ENCODE data around the gene CCDC85C.
A peak's percentile ranks its signal among the peaks of the same experiment; 100 is the strongest.

DNA sequence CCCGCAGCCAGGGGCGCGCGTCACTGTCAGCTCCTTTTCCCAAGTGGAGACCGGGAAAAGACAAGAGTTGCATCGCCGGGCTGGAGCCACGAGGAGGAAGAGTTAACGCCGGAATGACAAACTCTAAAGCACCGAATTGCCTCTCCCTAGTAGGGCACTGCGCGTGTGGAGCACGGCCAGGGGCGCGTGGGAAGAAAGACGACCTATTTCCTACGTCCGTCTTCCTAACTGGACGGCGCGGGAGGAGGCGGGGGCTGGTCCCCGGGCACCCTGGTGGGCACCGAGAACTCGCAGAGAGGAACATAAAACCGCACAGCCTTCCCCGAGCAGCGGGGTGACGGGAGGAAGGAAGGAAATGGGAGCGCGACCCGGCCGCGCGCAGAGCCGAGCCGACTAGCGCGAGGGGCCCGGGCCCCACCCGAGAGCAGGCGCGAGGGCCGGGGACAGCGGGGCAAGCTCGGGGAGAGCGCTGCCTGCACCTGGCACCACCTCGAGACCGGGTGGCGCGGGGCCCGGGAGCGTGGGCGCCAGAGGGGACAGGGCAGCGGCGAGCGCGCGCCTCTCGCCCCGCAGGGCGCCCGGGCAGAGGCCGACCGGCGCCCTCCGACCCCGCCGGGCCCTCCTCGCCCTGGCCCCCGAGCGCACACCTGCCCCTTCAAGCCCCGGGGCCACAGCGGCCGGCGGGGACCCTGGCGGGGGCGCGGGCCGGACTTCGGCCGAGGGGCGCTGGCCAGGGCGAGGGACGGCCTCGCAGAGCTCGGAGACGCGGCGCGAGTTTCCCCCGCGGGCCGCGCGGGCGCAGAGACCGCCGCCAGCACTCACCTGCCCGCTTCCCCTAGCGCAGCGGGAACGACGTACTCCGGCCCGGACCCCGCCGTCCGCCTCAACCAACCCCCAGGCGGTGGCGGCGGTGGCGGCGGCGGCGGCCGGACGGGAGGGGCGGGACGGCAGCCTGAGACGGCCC lies 123.8 kb downstream of the CCDC85C start, which contains the start of gene SETD3:
- no peak for TF ChIP-seq POLR2A (IDR thresholded peaks at IDR 0.05; ENCODE audit: borderline replicate concordance, extremely low read depth, insufficient read depth, insufficient read length)
- TF ChIP-seq JUND (IDR thresholded peaks at IDR 0.05): no peak
- no peak for TF ChIP-seq EZH2 (IDR thresholded peaks at IDR 0.05)
- TF ChIP-seq, protein P1, sequence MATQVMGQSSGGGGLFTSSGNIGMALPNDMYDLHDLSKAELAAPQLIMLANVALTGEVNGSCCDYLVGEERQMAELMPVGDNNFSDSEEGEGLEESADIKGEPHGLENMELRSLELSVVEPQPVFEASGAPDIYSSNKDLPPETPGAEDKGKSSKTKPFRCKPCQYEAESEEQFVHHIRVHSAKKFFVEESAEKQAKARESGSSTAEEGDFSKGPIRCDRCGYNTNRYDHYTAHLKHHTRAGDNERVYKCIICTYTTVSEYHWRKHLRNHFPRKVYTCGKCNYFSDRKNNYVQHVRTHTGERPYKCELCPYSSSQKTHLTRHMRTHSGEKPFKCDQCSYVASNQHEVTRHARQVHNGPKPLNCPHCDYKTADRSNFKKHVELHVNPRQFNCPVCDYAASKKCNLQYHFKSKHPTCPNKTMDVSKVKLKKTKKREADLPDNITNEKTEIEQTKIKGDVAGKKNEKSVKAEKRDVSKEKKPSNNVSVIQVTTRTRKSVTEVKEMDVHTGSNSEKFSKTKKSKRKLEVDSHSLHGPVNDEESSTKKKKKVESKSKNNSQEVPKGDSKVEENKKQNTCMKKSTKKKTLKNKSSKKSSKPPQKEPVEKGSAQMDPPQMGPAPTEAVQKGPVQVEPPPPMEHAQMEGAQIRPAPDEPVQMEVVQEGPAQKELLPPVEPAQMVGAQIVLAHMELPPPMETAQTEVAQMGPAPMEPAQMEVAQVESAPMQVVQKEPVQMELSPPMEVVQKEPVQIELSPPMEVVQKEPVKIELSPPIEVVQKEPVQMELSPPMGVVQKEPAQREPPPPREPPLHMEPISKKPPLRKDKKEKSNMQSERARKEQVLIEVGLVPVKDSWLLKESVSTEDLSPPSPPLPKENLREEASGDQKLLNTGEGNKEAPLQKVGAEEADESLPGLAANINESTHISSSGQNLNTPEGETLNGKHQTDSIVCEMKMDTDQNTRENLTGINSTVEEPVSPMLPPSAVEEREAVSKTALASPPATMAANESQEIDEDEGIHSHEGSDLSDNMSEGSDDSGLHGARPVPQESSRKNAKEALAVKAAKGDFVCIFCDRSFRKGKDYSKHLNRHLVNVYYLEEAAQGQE (IDR thresholded peaks at IDR 0.05; ENCODE audit: low read depth): no peak
- TF ChIP-seq ELF1 (IDR thresholded peaks at IDR 0.05; ENCODE audit: borderline replicate concordance, low read depth): no peak
- TF ChIP-seq, protein P2, sequence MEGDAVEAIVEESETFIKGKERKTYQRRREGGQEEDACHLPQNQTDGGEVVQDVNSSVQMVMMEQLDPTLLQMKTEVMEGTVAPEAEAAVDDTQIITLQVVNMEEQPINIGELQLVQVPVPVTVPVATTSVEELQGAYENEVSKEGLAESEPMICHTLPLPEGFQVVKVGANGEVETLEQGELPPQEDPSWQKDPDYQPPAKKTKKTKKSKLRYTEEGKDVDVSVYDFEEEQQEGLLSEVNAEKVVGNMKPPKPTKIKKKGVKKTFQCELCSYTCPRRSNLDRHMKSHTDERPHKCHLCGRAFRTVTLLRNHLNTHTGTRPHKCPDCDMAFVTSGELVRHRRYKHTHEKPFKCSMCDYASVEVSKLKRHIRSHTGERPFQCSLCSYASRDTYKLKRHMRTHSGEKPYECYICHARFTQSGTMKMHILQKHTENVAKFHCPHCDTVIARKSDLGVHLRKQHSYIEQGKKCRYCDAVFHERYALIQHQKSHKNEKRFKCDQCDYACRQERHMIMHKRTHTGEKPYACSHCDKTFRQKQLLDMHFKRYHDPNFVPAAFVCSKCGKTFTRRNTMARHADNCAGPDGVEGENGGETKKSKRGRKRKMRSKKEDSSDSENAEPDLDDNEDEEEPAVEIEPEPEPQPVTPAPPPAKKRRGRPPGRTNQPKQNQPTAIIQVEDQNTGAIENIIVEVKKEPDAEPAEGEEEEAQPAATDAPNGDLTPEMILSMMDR (IDR thresholded peaks at IDR 0.05 in 2 of 3, conservative IDR thresholded peaks at IDR 0.05 in 1 of 3; ENCODE audit: borderline replicate concordance in 1 of 3, insufficient read depth in 1 of 3, low read depth in 2 of 3, low read length in 2 of 3): peak in 2 of 3 experiments; percentile 9 to 27; a peak in 1 of 6 replicates
- TF ChIP-seq YY1 (IDR thresholded peaks at IDR 0.05; ENCODE audit: extremely low read depth, insufficient replicate concordance, low read depth, low read length): no peak
- peak; percentile 56; the same call in 1 of the 2 replicates for TF ChIP-seq POLR2AphosphoS5 (IDR thresholded peaks at IDR 0.05; ENCODE audit: low read depth, low read length)
- TF ChIP-seq SP1 (IDR thresholded peaks at IDR 0.05; ENCODE audit: low read depth): no peak

All from HCT116 (cell line).